HFFc6 (cell line): ENCODE results near the gene MYH11. TPM values are rescaled to one million over a fixed set of nuclear protein-coding genes. Genes with fewer than 3 reads are reported as not detected.
A peak's percentile ranks its signal among the peaks of the same experiment; 100 is the strongest.
"Not testable (repeated sequence)": the region's sequence is repeated elsewhere in the genome, so short reads cannot be mapped to it uniquely, and the experiment has no call there.

Experiments used
- DNase-seq: peaks from one replicate; pipeline ENCODE4 v3.0.0-alpha.2; 2018
- H3K27ac Mint-ChIP-seq: 2 replicates; pipeline ENCODE4 v1.8.0; 2020; ENCODE audit warnings: mild to moderate bottlenecking, mixed read lengths
- H3K27me3 Mint-ChIP-seq: 2 replicates; pipeline ENCODE4 v1.8.0; 2021; ENCODE audit warnings: mild to moderate bottlenecking, moderate library complexity, mixed read lengths; ENCODE audit not compliant: insufficient read depth
- H3K36me3 Mint-ChIP-seq: 2 replicates; pipeline ENCODE4 v1.8.0; 2021; ENCODE audit warnings: low read depth, mixed read lengths
- H3K4me1 Mint-ChIP-seq: 2 replicates; pipeline ENCODE4 v1.8.0; 2020; ENCODE audit warnings: low read depth, mixed read lengths
- H3K4me3 Mint-ChIP-seq: 2 replicates; pipeline ENCODE4 v1.8.0; 2020; ENCODE audit warnings: mild to moderate bottlenecking, moderate library complexity, mixed read lengths
- H3K9me3 Mint-ChIP-seq: 2 replicates; pipeline ENCODE4 v1.8.0; 2020; ENCODE audit warnings: mild to moderate bottlenecking, mixed read lengths
- total RNA-seq, 6 experiments: library from RNA; stranded (reverse); fragmentation: NEBNext Ultra II Directional; extraction: Animal tissue kit (Norgen Biotek cat#: 25700); gene quantifications; 2 replicates in 1 of 6; 3 replicates in 5 of 6; pipeline ENCODE4 v1.2.3, GENCODE V29; 2021
- TF ChIP-seq, protein P1 (sequence below): fragments of 200-600 bp; sonication (generic); IDR thresholded peaks from 2 replicates; pipeline ENCODE4 v1.5.0; 2021; ENCODE audit warnings: antibody characterized with exemption, mild to moderate bottlenecking

Gene MYH11
- total RNA-seq, 6 experiments from 2014 or later: 0.02 to 0.23 (median 0.21) TPM; not detected in 2

- Mint-ChIP-seq H3K36me3 (peaks cover 38% of the 10 kb centered on the region), H3K4me1 (peaks cover 21% of the 10 kb centered on the region), H3K27ac (peak overlapping the region; percentile 58), H3K4me3 (no peak overlapping the region), H3K27me3 (no peaks in the 10 kb centered on the region; the same call in 1 of the 2 replicates), H3K9me3 (no peaks in the 10 kb centered on the region)
- TF ChIP-seq, protein P1, sequence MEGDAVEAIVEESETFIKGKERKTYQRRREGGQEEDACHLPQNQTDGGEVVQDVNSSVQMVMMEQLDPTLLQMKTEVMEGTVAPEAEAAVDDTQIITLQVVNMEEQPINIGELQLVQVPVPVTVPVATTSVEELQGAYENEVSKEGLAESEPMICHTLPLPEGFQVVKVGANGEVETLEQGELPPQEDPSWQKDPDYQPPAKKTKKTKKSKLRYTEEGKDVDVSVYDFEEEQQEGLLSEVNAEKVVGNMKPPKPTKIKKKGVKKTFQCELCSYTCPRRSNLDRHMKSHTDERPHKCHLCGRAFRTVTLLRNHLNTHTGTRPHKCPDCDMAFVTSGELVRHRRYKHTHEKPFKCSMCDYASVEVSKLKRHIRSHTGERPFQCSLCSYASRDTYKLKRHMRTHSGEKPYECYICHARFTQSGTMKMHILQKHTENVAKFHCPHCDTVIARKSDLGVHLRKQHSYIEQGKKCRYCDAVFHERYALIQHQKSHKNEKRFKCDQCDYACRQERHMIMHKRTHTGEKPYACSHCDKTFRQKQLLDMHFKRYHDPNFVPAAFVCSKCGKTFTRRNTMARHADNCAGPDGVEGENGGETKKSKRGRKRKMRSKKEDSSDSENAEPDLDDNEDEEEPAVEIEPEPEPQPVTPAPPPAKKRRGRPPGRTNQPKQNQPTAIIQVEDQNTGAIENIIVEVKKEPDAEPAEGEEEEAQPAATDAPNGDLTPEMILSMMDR: no peak
- no peak for DNase-seq
These were observed 162.3 kb downstream of the MYH11 start for GRCh38 chr16:15694499-15694898.

- Mint-ChIP-seq H3K4me1 (peaks cover 29% of the 10 kb centered on the region), H3K36me3 (peaks cover 41% of the 10 kb centered on the region)
- not testable (repeated sequence) for DNase-seq, H3K4me3 Mint-ChIP-seq, H3K9me3 Mint-ChIP-seq, H3K27ac Mint-ChIP-seq, H3K27me3 Mint-ChIP-seq
These were observed 164.3 kb downstream of the MYH11 start for GRCh38 chr16:15692508-15692907.

- Mint-ChIP-seq H3K4me3 (no peak overlapping the region), H3K9me3 (no peaks in the 10 kb centered on the region), H3K27me3 (no peaks in the 10 kb centered on the region; the same call in 1 of the 2 replicates), H3K4me1 (peaks cover 29% of the 10 kb centered on the region), H3K27ac (0 out of 2 replicates have a peak overlapping the region, but pooled peaks have one; percentile 36), H3K36me3 (peaks cover 41% of the 10 kb centered on the region)
- TF ChIP-seq, protein P1: no peak
- no peak for DNase-seq
These were observed 165.8 kb downstream of the MYH11 start for GRCh38 chr16:15691046-15691445.

GRCh38 chr16:15690296-15690695 is 166.5 kb downstream of the MYH11 start:
- H3K9me3 Mint-ChIP-seq: no peaks in the 10 kb centered on the region
- DNase-seq: peak; percentile 61
- H3K4me3 Mint-ChIP-seq: no peak overlapping the region
- H3K27me3 Mint-ChIP-seq: no peaks in the 10 kb centered on the region; the same call in 1 of the 2 replicates
- H3K27ac Mint-ChIP-seq: peak overlapping the region; percentile 65
- TF ChIP-seq, protein P1: no peak
- peaks cover 29% of the 10 kb centered on the region for H3K4me1 Mint-ChIP-seq
- H3K36me3 Mint-ChIP-seq: peaks cover 45% of the 10 kb centered on the region

- Mint-ChIP-seq H3K27ac (peak overlapping the region; percentile 44; the same call in 1 of the 2 replicates), H3K27me3 (no peaks in the 10 kb centered on the region; the same call in 1 of the 2 replicates), H3K4me1 (peaks cover 25% of the 10 kb centered on the region), H3K4me3 (no peak overlapping the region), H3K36me3 (peaks cover 45% of the 10 kb centered on the region), H3K9me3 (no peaks in the 10 kb centered on the region)
- peak; percentile 19 for DNase-seq
- TF ChIP-seq, protein P1: no peak
These were observed 167.5 kb downstream of the MYH11 start for GRCh38 chr16:15689290-15689689.

GRCh38 chr16:15686287-15686686 is 170.5 kb downstream of the MYH11 start:
- Mint-ChIP-seq H3K27me3 (no peaks in the 10 kb centered on the region; the same call in 1 of the 2 replicates), H3K27ac (no peak overlapping the region), H3K9me3 (no peaks in the 10 kb centered on the region), H3K4me1 (peaks cover 29% of the 10 kb centered on the region), H3K36me3 (peaks cover 23% of the 10 kb centered on the region), H3K4me3 (no peak overlapping the region)
- TF ChIP-seq, protein P1: no peak
- DNase-seq: no peak
